Suprapubic skin (tissue), 4 donors: ENCODE results near the gene ANKRD60. TPM values are rescaled to one million over a fixed set of nuclear protein-coding genes. Genes with fewer than 3 reads are reported as not detected.

ENCODE experiments used
- DNase-seq, 2 donors: peaks; one replicate each; pipeline ENCODE4 v3.0.0-alpha.2; 2019; ENCODE audit warnings: low spot score in 2 of 2
- H3K27ac ChIP-seq: fragments of 200-600 bp; sonication (generic); one replicate; pipeline ENCODE4 v1.5.1; 2019
- H3K27me3 ChIP-seq: fragments of 200-600 bp; sonication (generic); one replicate; pipeline ENCODE4 v1.5.1; 2019
- H3K36me3 ChIP-seq: fragments of 200-600 bp; sonication (generic); one replicate; pipeline ENCODE4 v1.5.1; 2019
- H3K4me1 ChIP-seq: fragments of 200-600 bp; sonication (generic); one replicate; pipeline ENCODE4 v1.5.1; 2019
- H3K4me3 ChIP-seq: fragments of 200-600 bp; sonication (generic); one replicate; pipeline ENCODE4 v1.5.1; 2019; ENCODE audit warnings: mild to moderate bottlenecking
- H3K9me3 ChIP-seq: fragments of 200-600 bp; sonication (generic); one replicate; pipeline ENCODE4 v1.5.1; 2019
- CTCF ChIP-seq, 2 donors: fragments of 200-600 bp in 1 of 2; fragments of 450-650 bp in 1 of 2; sonication (generic) in 1 of 2; IDR thresholded peaks; one replicate each; pipeline ENCODE4 v1.5.1; 2016 to 2019; ENCODE audit warnings: antibody characterized with exemption in 2 of 2, mild to moderate bottlenecking in 1 of 2, moderate library complexity in 1 of 2
- EP300 ChIP-seq: sonication (generic); formaldehyde crosslinking; IDR thresholded peaks from one replicate; pipeline ENCODE4 v1.6.1; 2017; ENCODE audit warnings: antibody characterized with exemption
- POLR2A ChIP-seq, 2 donors: fragments of 450-650 bp; IDR thresholded peaks; one replicate each; pipeline ENCODE4 v1.6.1; 2017; ENCODE audit warnings: antibody characterized with exemption in 2 of 2, mild to moderate bottlenecking in 2 of 2, moderate library complexity in 2 of 2
- POLR2AphosphoS5 ChIP-seq, 3 donors: sonication (generic); formaldehyde crosslinking; IDR thresholded peaks; one replicate each; pipeline ENCODE4 v1.6.1; 2017; ENCODE audit warnings: antibody characterized with exemption in 3 of 3
- WGBS: methylation state at CpG from one replicate; pipeline ENCODE4 v1.1.5; 2018; 5-methylcytosine and 5-hydroxymethylcytosine counted together
- total RNA-seq, 4 donors: library from RNA; depleted of rRNA; stranded (reverse); fragments of >200 nt; gene quantifications; one replicate each; pipeline ENCODE4 v1.1.0, GENCODE V29; 2016

Gene ANKRD60
- total RNA-seq, 4 donors from 2014 or later, result not detected

- H3K27me3 ChIP-seq, result no peaks in the 10 kb centered on the region
- DNase-seq, result no peak
- WGBS, result 88% methylated on average over 7 of the region's 7 CpGs
Measured at GRCh38 chr20:58239216-58239615, 10.8 kb upstream of the ANKRD60 start.

GRCh38 chr20:58238490-58238889 lies 10.0 kb upstream of the ANKRD60 start:
- Histone ChIP-seq H3K27me3 (no peaks in the 10 kb centered on the region), H3K4me1 (peaks cover 9% of the 10 kb centered on the region), H3K36me3 (peaks cover 25% of the 10 kb centered on the region), H3K27ac (no peak overlapping the region), H3K9me3 (no peaks in the 10 kb centered on the region), H3K4me3 (no peak overlapping the region)
- 85% methylated on average over 8 of the region's 8 CpGs for WGBS
- TF ChIP-seq POLR2AphosphoS5 (IDR thresholded peaks at IDR 0.05), result no peak
- no peak for TF ChIP-seq POLR2A (IDR thresholded peaks at IDR 0.05)
- TF ChIP-seq CTCF (IDR thresholded peaks at IDR 0.05), result no peak
- no peak for TF ChIP-seq EP300
- DNase-seq, result no peak

More at GRCh38 chr20:58239216-58239615, 10.8 kb upstream of the ANKRD60 start:
- Histone ChIP-seq H3K4me1 (peaks cover 9% of the 10 kb centered on the region), H3K27ac (no peak overlapping the region), H3K4me3 (no peak overlapping the region), H3K36me3 (peaks cover 26% of the 10 kb centered on the region), H3K9me3 (no peaks in the 10 kb centered on the region)
- TF ChIP-seq CTCF (IDR thresholded peaks at IDR 0.05) (no peak), EP300 (no peak), POLR2AphosphoS5 (IDR thresholded peaks at IDR 0.05) (no peak), POLR2A (IDR thresholded peaks at IDR 0.05) (no peak)

GRCh38 chr20:58237318-58238132 lies 9.1 kb upstream of the ANKRD60 start:
- peaks cover 9% of the 10 kb centered on the region for H3K4me1 ChIP-seq

DNA sequence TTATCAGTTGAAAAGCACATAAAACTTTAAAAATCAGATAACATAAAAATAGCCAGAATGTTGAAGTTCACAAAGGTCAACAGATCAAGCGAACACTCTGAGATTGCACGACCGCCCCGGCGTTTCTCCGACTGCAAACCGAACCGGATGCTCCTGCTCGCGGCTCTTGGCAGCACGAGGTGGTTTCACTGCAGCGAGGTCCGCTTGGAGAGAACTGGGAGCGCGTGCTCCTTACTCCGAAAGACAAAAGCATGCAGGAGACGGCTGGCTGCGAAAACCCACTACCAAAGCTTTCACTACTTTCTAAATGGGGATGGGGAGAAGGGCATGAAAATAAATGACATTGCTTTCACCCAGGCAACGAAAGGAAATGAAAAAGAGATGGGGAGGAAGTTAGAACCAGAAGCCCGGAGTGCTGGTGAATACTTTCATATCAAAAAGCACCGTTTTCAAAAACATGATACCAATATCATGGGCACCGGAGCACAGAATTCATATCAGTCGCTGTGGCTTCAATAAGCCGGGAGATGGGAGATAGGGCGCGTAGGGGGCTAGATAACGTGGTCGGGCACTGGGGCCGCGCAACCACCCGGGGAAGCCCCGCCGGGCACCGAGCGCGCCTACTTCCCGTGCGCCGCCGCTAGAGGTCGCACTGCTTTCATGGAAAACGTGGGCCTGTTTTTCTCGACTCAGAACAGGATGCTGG lies 8.3 kb upstream of the ANKRD60 start:
- H3K4me3 ChIP-seq, result peak overlapping the region; percentile 51
- no peak overlapping the region for H3K27ac ChIP-seq
- TF ChIP-seq POLR2AphosphoS5 (IDR thresholded peaks at IDR 0.05) (no peak), CTCF (IDR thresholded peaks at IDR 0.05) (peak; percentile 68 to 96), POLR2A (IDR thresholded peaks at IDR 0.05) (no peak), EP300 (no peak)
- DNase-seq, result peak in 1 of 2 donors; percentile 80
- peaks cover 9% of the 10 kb centered on the region for H3K4me1 ChIP-seq
- peaks cover 14% of the 10 kb centered on the region for H3K36me3 ChIP-seq
- 2% methylated on average over 43 of the region's 43 CpGs for WGBS
- H3K27me3 ChIP-seq, result no peaks in the 10 kb centered on the region
- no peaks in the 10 kb centered on the region for H3K9me3 ChIP-seq

More at GRCh38 chr20:58237318-58238132, 9.1 kb upstream of the ANKRD60 start:
- H3K27me3 ChIP-seq, result no peaks in the 10 kb centered on the region
- no peak for TF ChIP-seq POLR2AphosphoS5 (IDR thresholded peaks at IDR 0.05)
- TF ChIP-seq EP300, result no peak
- no peak for TF ChIP-seq CTCF (IDR thresholded peaks at IDR 0.05)
- TF ChIP-seq POLR2A (IDR thresholded peaks at IDR 0.05), result no peak
- H3K9me3 ChIP-seq, result no peaks in the 10 kb centered on the region
- H3K27ac ChIP-seq, result no peak overlapping the region
- no peak for DNase-seq
- peaks cover 15% of the 10 kb centered on the region for H3K36me3 ChIP-seq
- peak overlapping the region; percentile 51 for H3K4me3 ChIP-seq
- WGBS, result 55% methylated on average over 7 of the region's 7 CpGs

DNA sequence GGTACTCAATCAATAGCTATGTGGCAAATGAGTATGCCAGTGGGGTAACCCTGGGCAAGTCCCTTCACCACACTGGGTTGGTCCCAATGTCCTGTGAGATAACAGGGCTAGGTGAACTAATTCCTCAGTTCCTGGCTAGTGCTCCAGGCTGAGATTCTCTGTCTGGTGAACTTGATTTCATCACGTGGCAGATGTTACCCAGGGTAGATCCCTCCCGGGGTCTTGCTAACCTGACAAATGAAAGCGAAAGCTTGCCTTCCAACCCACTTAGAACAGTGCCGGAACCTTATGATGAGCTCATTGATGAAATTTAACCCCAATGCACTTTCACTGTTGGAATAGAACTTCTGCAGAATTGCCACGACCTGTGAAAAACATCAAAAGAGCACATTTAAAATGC lies 6.6 kb upstream of the ANKRD60 start:
- H3K9me3 ChIP-seq, result no peaks in the 10 kb centered on the region
- DNase-seq, result no peak
- no peaks in the 10 kb centered on the region for H3K27me3 ChIP-seq
- H3K4me1 ChIP-seq, result peaks cover 9% of the 10 kb centered on the region
- WGBS, result 89% methylated on average over 5 of the region's 5 CpGs
- no peak overlapping the region for H3K27ac ChIP-seq
- H3K36me3 ChIP-seq, result peaks cover 14% of the 10 kb centered on the region
- TF ChIP-seq CTCF (IDR thresholded peaks at IDR 0.05) (no peak), POLR2AphosphoS5 (IDR thresholded peaks at IDR 0.05) (no peak), POLR2A (IDR thresholded peaks at IDR 0.05) (no peak), EP300 (no peak)
- H3K4me3 ChIP-seq, result no peak overlapping the region
